Tibial artery (tissue), 4 donors: ENCODE data around the gene FTSJ3.

Experiments
- DNase-seq, 2 donors: peaks; one replicate each; pipeline ENCODE4 v3.0.0-alpha.2; 2019
- H3K27ac ChIP-seq, 2 donors: fragments of 200-600 bp; sonication (generic) in 1 of 2; 1 replicate in 1 of 2; 2 replicates in 1 of 2; pipeline ENCODE4 v1.5.1; 2018 to 2019; ENCODE audit warnings: mild to moderate bottlenecking in 1 of 2
- H3K27me3 ChIP-seq, 2 donors: fragments of 200-600 bp; sonication (generic) in 1 of 2; one replicate each; pipeline versions ENCODE4 v1.5.1 to v1.6.0; 2016 to 2019
- H3K36me3 ChIP-seq, 3 donors: fragments of 200-600 bp; sonication (generic) in 2 of 3; one replicate each; pipeline ENCODE4 v1.5.1; 2016 to 2019; ENCODE audit warnings: mild to moderate bottlenecking in 2 of 3
- H3K4me1 ChIP-seq, 4 donors: fragments of 200-600 bp; sonication (generic) in 2 of 4; 1 replicate in 3 of 4; 2 replicates in 1 of 4; pipeline ENCODE4 v1.5.1; 2016 to 2019
- H3K4me3 ChIP-seq, 2 donors: fragments of 200-600 bp; sonication (generic) in 1 of 2; 1 replicate in 1 of 2; 2 replicates in 1 of 2; pipeline ENCODE4 v1.5.1; 2018 to 2019; ENCODE audit warnings: mild to moderate bottlenecking in 2 of 2
- H3K9me3 ChIP-seq, 3 donors: fragments of 200-600 bp; sonication (generic) in 1 of 3; one replicate each; pipeline ENCODE4 v1.5.1; 2016 to 2019
- intact Hi-C: fragments of 100-400 bp; cut with DNase I; formaldehyde crosslinking; loops from one replicate; pipeline ENCODE4 v1.15.0; 2023; ENCODE audit warnings: low total_unique reads
- TF ChIP-seq, protein P1 (sequence below), 2 experiments: fragments of 200-600 bp in 1 of 2; fragments of 450-650 bp in 1 of 2; IDR thresholded peaks; one replicate each; pipeline ENCODE4 v1.5.1; 2017 to 2019; ENCODE audit warnings: antibody characterized with exemption in 2 of 2, mild to moderate bottlenecking in 1 of 2, moderate library complexity in 1 of 2

Gene FTSJ3

GRCh38 chr17:63833741-63834373, 6.4 kb upstream of the FTSJ3 start:
- Histone ChIP-seq H3K9me3 (no peaks in the 10 kb centered on the region), H3K4me3 (no peak overlapping the region), H3K36me3 (peaks cover 77 to 86% (median 85%) of the 10 kb centered on the region in 3 donors), H3K27me3 (no peaks in the 10 kb centered on the region), H3K4me1 (peaks cover 0 to 43% (median 33%) of the 10 kb centered on the region in 4 donors), H3K27ac (peak overlapping the region in 1 of 2 donors; percentile 12)
- intact Hi-C loops, result no loop called here
- DNase-seq, result no peak
- TF ChIP-seq, protein P1, sequence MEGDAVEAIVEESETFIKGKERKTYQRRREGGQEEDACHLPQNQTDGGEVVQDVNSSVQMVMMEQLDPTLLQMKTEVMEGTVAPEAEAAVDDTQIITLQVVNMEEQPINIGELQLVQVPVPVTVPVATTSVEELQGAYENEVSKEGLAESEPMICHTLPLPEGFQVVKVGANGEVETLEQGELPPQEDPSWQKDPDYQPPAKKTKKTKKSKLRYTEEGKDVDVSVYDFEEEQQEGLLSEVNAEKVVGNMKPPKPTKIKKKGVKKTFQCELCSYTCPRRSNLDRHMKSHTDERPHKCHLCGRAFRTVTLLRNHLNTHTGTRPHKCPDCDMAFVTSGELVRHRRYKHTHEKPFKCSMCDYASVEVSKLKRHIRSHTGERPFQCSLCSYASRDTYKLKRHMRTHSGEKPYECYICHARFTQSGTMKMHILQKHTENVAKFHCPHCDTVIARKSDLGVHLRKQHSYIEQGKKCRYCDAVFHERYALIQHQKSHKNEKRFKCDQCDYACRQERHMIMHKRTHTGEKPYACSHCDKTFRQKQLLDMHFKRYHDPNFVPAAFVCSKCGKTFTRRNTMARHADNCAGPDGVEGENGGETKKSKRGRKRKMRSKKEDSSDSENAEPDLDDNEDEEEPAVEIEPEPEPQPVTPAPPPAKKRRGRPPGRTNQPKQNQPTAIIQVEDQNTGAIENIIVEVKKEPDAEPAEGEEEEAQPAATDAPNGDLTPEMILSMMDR (IDR thresholded peaks at IDR 0.05), result no peak

- H3K27ac ChIP-seq, result no peak overlapping the region
- H3K4me3 ChIP-seq, result no peak overlapping the region
- H3K36me3 ChIP-seq, result peaks cover 77 to 86% (median 86%) of the 10 kb centered on the region in 3 donors
- intact Hi-C loops, result no loop called here
- H3K4me1 ChIP-seq, result peaks cover 0 to 43% (median 34%) of the 10 kb centered on the region in 4 donors
- H3K27me3 ChIP-seq, result no peaks in the 10 kb centered on the region
- no peaks in the 10 kb centered on the region for H3K9me3 ChIP-seq
- DNase-seq, result no peak
- TF ChIP-seq, protein P1 (IDR thresholded peaks at IDR 0.05), result no peak
Observed at GRCh38 chr17:63833026-63833740, 5.7 kb upstream of the FTSJ3 start.

- intact Hi-C loops, result no loop called here
- H3K4me3 ChIP-seq, result no peak overlapping the region
- no peak for DNase-seq
- H3K36me3 ChIP-seq, result peaks cover 77 to 86% (median 86%) of the 10 kb centered on the region in 3 donors
- no peaks in the 10 kb centered on the region for H3K9me3 ChIP-seq
- H3K27ac ChIP-seq, result no peak overlapping the region
- no peaks in the 10 kb centered on the region for H3K27me3 ChIP-seq
- peaks cover 0 to 41% (median 30%) of the 10 kb centered on the region in 4 donors for H3K4me1 ChIP-seq
- TF ChIP-seq, protein P1 (IDR thresholded peaks at IDR 0.05), result no peak
Observed at GRCh38 chr17:63832455-63832854, 5.0 kb upstream of the FTSJ3 start.

DNA sequence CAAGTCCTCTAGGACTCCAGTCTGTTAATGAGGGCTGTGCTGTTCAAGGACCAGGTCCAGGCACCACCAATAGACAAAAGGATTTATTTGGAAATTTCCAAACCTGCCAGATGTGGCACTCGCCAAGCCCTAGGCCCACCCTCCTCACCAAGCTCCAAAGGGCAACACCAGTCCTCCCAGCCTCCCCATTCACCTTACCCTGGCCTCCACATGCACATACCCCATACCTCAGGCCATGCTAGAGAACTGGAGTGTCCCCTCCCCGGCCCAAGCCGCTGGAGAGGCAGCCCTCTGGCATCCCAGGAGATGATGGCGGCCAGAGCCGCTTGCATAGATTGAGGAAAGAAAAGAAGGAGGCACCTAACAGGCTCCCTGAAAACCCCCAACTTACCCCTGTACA, 4.6 kb upstream of the FTSJ3 start:
- no peak overlapping the region for H3K4me3 ChIP-seq
- H3K4me1 ChIP-seq, result peaks cover 0 to 36% (median 26%) of the 10 kb centered on the region in 4 donors
- intact Hi-C loops, result no loop called here
- no peaks in the 10 kb centered on the region for H3K27me3 ChIP-seq
- TF ChIP-seq, protein P1 (IDR thresholded peaks at IDR 0.05), result no peak
- peaks cover 77 to 82% (median 81%) of the 10 kb centered on the region in 3 donors for H3K36me3 ChIP-seq
- no peaks in the 10 kb centered on the region for H3K9me3 ChIP-seq
- no peak for DNase-seq
- no peak overlapping the region for H3K27ac ChIP-seq

DNA sequence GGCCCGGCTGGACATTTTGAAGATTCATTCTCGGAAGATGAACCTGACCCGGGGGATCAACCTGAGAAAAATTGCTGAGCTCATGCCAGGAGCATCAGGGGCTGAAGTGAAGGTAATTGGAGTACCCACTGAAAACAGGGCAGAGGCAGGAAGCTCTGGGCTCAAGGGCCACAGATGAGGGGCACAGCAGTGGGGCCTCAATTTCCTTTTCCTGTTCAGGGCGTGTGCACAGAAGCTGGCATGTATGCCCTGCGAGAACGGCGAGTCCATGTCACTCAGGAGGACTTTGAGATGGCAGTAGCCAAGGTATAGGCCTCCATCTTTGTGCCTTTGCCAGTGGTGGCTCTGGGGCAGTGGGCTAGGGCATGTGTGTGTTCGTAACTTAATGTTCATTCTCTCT, 4.0 kb upstream of the FTSJ3 start:
- Histone ChIP-seq H3K4me1 (peaks cover 0 to 34% (median 24%) of the 10 kb centered on the region in 4 donors), H3K27me3 (no peaks in the 10 kb centered on the region), H3K4me3 (no peak overlapping the region), H3K36me3 (peaks cover 72 to 77% (median 76%) of the 10 kb centered on the region in 3 donors), H3K27ac (no peak overlapping the region), H3K9me3 (no peaks in the 10 kb centered on the region)
- intact Hi-C loops, result no loop called here
- TF ChIP-seq, protein P1 (IDR thresholded peaks at IDR 0.05), result no peak
- DNase-seq, result no peak
